Ramos (cell line): ENCODE results near the gene GZMM.

Experiments used
- in situ Hi-C: fragments of 300-500 bp; cut with MboI; formaldehyde crosslinking; loops from one replicate; pipeline ENCODE4 v1.14.3; 2022; ENCODE audit warnings: low sequenced_read_pairs; ENCODE audit not compliant: unreplicated experiment

GZMM gene

DNA sequence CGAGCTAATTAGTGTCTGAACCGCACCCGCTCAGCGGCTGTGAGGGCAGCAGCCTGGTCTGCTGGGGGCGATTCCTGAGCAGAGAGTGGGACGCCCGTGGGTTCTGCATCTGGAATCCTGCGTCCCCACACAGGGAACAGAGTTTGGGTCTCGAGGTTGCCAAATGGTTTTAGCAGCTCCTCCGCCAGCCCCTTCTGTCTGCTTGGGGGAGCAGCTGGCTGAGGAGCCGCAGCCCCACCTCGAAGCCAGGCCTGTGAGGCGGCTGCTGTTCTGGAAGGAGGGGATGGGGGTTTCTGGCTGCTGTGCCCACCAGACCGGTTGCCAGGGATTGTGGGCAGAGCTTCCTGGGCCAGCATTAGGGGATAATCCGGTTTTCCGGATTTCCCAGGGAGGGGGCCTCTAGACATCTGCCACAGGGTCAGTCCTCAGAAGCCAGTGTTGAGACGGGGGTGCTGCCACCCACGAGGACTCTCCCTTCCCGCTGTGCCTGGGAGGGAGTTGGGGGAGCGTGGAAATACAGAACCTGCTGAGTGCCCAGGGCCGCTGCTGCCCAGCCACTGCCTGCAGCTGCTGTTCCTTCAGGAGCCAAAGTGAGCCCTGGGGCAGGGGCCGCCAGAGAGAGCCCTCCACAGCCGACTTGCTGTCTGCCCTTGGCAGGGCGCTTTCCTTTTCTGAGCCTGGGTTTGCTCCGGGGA lies 10.3 kb upstream of the GZMM start:
- in situ Hi-C loops = no loop called here

DNA sequence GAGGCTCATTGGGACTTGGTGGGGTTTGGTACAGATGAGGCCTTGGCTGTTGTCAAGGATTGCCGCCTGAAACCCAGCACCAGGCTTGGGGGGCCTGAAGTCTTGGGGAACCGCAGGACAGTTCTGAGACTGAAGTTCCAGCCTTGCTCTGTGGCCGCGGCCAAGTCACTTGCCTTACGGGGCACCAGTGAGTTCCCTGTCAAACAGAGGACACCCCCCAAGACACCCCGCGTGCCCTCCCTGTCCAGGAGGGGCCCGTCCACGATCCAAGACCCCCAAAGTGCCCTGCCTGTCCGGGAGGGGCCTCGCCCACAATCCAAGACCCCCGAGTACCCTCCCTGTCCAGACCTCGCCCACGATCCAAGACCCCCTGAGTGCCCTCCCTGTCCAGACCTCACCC lies 9.8 kb upstream of the GZMM start:
- in situ Hi-C loops = no loop called here

DNA sequence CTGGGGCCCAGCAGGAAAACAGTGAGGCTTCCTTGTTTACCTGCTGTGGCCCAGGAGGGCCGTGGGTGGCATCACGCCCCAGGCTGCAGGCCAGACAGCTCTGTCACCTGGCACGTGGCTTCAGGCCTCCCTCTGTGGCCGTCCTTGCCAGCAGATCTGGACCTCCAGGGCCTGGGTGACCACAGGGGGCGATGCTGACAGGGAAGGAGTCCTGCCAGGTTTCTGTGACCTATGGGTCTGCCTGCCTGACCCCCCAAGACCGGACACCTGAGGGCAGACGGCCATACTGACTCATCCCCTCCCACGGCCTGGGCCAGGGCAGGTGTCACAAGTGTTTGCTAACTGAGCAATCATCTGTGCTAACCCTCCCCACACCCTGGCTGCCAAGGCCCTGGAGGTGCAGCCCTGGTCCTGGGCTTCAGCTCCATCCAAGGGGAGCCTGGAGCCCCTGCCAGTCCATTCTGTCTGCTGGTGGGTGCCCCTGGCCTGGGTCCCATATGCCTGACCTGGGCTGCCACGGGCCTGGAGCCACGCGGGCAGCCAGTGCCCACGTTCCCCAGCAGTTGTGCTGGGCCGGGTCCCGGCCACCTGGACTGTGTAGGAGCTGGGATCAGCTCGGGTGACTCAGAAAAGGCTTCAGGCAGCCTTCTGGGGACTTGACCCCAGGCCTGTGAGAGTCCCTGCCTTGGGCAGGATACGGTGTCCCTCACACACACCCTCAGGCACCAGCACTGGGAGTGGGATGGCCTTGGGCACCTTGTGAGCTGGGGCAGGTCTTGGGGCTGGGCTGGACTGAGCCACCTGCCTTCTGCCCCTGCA lies 8.6 kb upstream of the GZMM start:
- in situ Hi-C loops = no loop called here

DNA sequence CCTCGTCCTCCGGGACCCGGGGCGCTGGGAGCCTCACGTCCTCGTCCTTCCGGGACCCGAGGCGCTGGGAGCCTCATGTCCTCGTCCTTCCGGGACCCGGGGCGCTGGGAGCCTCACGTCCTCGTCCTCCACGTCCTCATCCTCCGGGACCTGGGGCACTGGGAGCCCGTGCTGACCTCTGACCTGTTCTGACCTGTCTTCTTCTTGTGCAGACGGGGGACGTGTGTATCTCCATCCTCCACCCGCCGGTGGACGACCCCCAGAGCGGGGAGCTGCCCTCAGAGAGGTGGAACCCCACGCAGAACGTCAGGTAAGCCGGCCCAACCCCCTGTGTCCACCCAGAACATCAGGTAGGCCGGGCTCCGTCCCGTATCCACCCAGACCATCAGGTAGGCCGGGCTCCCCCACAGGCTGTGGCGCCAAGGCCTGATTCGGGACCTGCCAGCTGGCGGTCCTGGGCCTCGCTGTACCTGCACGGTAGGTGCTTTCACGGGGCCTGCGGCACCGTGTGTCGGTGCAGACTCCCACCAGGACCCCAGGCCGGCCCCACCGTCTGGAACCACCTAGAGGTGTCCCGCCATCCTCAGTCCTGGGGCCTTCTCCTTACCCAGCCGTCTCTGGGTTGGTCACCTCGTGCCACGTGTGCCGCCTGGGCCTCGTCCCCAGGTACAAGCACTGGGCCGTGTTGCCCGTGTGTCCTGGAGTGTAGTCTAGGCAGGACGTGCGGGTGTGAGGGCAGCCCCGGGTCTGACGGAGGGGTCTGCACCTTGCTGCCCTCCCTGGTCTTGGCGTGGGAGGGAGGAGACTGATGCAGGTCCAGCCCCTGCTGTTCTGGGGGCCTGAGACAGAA lies 7.6 kb upstream of the GZMM start:
- in situ Hi-C loops = no loop called here

DNA sequence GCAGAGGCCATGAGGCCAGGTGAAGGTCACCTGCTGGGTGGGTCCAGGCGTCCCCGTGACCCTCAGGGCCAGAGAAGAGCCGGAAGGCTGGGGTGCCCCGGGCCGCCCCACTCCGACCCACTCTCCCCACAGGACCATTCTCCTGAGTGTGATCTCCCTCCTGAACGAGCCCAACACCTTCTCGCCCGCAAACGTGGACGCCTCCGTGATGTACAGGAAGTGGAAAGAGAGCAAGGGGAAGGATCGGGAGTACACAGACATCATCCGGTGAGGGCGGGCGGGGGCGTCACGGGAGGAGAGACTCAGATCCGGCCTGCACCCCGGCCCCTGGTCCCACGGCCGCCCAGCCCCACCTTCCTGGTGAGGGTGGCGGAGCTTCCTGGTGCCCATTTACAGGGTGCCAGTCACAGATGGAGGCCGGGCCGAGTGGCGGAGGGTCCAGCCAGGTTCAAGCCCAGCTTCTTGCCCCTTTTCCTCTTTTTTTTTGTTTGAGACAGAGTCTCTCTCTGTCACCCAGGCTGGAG lies 6.9 kb upstream of the GZMM start:
- in situ Hi-C loops = no loop called here

DNA sequence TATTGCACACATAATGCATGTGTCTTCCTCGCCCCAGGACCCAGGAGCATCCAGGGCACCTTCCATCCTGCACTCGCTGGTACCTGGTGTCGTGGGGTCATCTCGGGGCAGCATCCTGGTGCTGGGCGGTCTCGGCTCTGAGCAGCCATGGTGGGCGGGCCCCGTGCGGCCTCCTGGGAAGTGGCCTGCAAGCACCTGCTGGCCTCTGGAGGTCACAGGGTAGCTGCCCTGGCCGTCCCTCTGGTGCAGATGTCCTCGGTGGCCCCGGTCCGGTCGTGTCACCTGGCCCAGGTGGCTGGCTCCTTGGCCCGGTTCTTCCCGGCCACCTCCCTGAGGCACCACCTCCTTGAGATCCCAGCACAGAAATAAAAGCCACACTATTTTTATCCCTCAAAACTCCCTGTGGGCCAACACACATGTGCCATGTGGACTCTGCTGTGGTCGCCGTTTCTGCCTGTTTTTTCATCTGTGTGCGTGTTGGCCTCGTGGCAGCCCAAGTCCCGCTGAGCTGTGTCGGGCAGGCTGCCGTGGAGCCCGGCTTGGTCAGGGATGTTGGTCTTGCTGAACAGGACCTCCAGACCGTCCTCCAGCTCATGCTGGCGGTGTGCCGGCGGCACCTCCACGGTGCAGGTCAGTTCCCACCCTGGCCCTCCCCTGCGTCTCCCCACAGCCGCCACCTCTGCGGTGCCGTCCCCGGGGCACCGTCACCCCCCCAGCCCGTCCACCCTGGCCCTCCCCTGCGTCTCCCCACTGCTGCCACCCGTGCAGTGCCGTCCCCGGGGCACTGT lies 5.0 kb upstream of the GZMM start:
- in situ Hi-C loops = no loop called here

DNA sequence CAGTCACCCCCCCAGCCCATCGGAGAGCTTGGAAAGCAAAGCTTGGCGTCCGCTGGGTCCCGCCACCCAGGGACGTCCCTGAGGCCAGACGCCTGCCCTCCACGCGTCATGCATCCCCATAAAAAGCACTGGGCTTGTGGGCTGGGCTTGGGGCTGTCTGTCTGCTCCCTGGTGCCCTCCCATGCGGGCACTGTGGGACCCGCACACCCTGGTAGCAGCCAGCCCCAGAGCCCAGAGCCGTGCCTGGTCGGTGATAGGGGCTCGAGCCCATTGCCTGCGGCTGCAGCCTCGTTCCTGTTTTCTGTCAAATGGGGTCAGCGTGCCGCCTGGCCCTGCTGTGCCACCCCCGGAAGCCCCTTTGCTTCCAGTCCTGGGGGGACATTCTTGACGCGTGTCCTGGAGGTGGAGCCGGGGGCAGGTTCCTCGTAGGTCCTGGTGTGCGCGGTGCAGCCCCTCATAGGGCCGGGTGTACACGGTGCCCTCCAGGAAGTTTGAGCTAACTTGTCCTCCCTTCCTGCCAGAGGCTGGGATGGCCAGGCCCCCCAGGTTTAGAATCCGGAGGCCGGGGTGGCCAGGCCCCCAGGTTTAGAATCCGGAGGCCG lies 4.3 kb upstream of the GZMM start:
- in situ Hi-C loops = no loop called here

DNA sequence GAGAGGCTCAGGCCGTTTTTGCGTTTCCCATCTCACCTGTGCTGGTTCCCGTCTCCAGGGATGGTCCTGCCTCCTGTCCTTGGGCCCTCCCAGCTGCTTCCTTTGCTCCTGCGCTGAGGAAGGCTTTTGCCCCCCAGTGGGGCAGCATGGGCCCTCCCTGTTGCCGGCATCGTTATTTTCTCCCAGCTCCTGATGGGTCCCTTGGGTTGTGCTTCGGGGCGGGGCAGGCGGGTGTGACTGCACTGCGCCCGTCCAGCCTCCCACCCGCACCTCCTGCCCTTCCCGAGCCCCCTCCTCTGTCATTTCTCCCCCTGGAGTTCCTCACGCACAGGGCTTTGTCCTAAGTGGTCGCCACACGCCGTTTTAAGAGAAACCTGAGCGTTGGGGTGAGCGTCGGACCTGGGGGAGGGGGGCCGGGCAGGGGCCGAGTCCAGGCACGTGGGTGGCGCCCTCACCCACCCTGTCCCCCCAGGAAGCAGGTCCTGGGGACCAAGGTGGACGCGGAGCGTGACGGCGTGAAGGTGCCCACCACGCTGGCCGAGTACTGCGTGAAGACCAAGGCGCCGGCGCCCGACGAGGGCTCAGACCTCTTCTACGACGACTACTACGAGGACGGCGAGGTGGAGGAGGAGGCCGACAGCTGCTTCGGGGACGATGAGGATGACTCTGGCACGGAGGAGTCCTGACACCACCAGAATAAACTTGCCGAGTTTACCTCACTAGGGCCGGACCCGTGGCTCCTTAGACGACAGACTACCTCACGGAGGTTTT lies 2.8 kb upstream of the GZMM start:
- in situ Hi-C loops = no loop called here

DNA sequence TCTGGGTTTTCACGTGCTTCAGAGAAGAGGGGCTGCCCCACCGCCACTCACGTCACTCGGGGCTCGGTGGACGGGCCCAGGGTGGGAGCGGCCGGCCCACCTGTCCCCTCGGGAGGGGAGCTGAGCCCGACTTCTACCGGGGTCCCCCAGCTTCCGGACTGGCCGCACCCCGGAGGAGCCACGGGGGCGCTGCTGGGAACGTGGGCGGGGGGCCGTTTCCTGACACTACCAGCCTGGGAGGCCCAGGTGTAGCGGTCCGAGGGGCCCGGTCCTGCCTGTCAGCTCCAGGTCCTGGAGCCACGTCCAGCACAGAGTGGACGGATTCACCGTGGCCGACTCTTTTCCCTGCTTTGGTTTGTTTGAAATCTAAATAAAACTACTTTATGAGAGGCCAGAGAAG lies 2.2 kb upstream of the GZMM start:
- in situ Hi-C loops = no loop called here

DNA sequence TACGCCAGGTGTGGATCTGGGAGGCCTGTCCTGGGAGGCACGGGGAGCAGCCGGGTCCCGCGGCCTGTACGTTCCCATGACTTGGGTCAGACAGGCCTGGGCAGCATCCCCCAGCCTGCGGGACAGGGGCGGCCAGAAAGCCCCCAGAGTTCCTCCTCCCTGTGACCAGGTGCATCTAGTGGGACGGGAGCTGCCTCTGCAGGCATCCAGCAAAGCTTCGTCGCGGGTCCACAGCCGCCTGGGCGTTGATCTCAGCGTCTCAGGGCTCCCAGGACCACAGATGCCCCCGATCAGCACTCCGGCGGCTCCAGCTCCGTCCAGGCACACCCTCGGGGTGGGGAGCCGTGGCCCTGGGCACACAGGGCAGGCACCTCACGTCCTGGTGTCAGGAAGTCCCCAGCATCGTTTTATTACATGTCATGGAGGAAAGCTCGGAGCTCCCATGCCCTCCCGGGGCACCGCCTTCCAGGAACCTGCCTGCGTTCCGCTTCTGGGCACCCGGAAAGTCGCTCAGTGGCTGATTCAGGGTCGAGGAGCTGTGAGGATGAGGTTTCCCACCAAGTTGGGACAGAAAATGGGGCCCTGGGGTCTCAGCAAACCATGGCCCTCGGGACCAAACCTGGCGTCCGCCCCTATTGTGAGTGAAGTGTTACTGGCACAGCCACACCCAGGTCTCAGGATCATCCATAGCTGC lies 1.5 kb upstream of the GZMM start:
- in situ Hi-C loops = no loop called here

DNA sequence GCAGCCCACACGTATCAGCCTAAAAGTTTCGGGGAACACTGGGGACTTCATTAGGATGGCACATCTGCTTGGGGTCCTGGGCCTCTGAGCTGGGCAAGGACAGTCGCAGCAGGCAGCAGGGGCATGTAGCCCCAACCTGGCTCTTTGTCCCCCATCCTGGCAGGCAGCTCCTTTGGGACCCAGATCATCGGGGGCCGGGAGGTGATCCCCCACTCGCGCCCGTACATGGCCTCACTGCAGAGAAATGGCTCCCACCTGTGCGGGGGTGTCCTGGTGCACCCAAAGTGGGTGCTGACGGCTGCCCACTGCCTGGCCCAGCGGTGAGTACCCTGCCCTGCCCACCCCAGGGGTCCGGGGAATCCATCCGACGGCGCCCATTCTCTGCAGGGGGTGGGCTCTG lies 3.3 kb downstream of the GZMM start:
- in situ Hi-C loops = no loop called here

DNA sequence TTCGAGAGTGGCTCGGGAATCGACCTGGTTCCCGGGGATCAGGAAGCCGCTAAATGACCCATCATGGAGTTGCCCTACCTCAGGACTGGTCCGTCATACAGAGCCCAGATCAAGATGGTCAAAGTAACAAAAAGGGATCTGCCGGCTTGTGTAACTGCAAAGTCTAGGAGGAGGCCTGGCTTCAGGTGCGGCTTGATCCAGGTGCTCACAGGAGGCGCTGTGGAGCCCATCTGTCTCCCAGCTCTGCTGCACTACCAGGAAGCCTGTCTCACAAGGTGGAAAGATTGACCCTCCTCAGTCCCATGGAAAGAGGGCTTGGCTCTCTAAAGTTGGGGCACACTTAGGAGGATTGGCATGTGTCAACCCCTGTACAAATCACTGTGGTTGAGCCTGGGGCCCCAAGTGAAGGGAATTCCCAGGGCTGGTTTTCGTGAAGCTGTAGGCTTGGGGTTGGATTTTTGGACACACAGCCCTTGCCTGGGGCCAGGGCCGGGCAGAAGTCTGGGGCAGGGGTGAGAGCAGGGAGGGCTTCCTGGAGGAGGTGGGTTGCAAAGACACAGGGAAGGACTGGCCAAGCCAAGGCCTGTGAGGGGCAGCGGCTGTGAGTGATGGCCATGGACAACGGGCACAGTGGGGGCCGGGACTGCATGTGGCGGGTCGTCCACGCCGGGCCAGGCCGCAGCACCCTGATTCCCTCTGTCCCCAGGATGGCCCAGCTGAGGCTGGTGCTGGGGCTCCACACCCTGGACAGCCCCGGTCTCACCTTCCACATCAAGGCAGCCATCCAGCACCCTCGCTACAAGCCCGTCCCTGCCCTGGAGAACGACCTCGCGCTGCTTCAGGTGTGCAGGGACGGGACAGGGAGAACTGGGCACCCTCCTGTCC lies 4.2 kb downstream of the GZMM start:
- in situ Hi-C loops = no loop called here

DNA sequence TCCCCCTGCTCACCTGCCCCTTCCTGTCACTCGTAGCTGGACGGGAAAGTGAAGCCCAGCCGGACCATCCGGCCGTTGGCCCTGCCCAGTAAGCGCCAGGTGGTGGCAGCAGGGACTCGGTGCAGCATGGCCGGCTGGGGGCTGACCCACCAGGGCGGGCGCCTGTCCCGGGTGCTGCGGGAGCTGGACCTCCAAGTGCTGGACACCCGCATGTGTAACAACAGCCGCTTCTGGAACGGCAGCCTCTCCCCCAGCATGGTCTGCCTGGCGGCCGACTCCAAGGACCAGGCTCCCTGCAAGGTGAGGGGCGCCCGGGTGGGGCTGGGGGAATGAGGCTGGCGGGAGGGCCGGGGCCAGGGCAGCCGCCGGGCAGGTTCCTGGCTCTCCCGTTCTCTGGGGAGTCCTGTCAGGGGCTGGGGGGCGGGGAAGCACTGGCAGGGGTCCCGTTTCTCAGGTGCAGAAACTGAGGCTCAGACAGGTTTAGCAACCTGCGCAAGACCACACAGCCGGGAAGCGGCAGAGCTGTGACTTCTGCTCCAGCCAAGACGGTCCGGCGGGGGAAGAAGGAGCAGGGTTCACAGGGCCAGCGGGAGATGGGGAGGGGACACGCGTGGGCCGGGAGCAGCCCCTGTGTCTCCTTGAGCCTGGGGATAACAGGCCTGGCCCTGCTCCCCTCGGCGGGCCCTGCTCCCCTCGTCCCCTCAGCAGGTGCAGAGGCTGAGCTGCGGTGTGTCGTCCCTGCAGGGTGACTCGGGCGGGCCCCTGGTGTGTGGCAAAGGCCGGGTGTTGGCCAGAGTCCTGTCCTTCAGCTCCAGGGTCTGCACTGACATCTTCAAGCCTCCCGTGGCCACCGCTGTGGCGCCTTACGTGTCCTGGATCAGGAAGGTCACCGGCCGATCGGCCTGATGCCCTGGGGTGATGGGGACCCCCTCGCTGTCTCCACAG lies 5.3 kb downstream of the GZMM start:
- in situ Hi-C loops = no loop called here

DNA sequence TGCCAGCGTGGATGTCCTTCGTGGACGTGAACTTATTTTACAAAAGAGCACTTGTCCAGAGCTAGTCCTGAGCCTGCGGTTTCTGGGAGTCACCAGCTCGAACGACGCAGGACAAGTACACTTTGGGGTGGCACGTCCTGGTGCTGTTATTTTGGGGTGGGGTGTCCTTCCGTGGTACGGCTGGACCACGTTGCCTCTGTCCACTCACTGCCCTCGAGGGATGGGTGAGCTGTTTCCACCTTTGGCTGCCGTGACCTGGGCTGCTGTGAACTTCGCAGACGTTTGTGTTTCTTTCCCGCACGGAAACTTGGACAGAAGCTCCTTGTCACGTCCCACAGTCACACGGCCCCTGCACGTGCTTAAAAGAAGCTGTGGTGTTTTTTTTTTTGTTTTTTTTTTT lies 11.0 kb downstream of the GZMM start:
- in situ Hi-C loops = no loop called here

DNA sequence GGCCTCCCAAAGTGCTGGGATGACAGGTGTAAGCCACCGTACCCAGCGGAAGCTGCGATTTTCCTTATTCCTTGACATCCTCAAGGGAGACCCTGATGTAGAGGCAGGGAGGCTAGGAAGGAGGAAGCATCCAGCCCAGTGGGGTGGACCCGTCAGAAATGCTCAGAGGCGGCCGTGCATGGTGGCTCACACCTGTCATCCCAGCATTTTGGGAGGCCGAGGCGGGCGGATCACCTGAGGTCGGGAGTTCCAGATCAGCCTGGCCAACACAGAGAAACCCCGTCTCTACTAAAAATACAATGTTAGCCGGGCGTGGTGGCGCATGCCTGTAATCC lies 11.6 kb downstream of the GZMM start:
- in situ Hi-C loops = no loop called here

DNA sequence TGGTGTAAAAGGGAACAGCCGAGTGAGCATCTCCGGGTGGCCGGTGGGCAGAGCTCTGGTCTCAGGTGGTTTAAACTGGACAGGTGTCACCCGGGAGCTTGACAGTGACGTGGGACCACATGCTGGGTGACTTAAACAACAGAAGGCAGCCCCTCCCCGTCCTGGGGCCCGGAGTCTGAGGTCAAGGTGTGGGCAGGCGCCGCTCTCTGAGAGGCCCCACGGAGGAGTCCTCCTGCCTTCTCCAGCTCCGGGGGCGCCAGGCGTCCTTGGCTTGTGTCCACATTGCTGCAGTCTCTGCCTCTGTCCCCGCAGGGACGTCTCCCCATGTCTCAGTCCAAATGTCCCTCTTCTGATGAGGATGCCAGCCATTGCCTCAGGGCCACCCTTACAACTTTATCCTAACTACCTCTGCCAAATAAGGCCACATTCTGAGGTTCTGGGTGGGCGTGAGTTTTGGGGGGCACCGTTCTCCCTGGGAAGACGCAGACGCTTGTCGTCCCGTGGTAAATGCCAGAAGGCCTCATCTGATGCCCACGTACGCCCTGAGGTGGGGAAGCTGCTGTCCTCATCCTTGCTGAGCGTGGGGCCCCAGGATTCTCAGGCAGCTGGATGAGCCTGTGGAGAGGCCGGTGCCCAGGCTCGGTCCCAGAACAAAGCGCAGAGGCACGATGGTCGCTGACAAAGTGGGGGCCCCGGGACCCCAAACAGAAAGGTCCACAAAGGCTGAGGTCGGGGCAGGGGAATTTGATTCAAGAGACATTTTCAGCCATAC lies 12.9 kb downstream of the GZMM start:
- in situ Hi-C loops = no loop called here
